ENCODE data around the gene SORL1. TPM values are rescaled to one million over a fixed set of nuclear protein-coding genes. Genes with fewer than 3 reads are reported as not detected.
A peak's percentile ranks its signal among the peaks of the same experiment; 100 is the strongest.
"Not testable (repeated sequence)": the region's sequence is repeated elsewhere in the genome, so short reads cannot be mapped to it uniquely, and the experiment has no call there.

Gene SORL1, protein sequence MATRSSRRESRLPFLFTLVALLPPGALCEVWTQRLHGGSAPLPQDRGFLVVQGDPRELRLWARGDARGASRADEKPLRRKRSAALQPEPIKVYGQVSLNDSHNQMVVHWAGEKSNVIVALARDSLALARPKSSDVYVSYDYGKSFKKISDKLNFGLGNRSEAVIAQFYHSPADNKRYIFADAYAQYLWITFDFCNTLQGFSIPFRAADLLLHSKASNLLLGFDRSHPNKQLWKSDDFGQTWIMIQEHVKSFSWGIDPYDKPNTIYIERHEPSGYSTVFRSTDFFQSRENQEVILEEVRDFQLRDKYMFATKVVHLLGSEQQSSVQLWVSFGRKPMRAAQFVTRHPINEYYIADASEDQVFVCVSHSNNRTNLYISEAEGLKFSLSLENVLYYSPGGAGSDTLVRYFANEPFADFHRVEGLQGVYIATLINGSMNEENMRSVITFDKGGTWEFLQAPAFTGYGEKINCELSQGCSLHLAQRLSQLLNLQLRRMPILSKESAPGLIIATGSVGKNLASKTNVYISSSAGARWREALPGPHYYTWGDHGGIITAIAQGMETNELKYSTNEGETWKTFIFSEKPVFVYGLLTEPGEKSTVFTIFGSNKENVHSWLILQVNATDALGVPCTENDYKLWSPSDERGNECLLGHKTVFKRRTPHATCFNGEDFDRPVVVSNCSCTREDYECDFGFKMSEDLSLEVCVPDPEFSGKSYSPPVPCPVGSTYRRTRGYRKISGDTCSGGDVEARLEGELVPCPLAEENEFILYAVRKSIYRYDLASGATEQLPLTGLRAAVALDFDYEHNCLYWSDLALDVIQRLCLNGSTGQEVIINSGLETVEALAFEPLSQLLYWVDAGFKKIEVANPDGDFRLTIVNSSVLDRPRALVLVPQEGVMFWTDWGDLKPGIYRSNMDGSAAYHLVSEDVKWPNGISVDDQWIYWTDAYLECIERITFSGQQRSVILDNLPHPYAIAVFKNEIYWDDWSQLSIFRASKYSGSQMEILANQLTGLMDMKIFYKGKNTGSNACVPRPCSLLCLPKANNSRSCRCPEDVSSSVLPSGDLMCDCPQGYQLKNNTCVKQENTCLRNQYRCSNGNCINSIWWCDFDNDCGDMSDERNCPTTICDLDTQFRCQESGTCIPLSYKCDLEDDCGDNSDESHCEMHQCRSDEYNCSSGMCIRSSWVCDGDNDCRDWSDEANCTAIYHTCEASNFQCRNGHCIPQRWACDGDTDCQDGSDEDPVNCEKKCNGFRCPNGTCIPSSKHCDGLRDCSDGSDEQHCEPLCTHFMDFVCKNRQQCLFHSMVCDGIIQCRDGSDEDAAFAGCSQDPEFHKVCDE (N-terminal part only)
- total RNA-seq: 4.7 TPM
- long read RNA-seq, full-length matches to known transcripts: 1 of 3 reads
- long read RNA-seq, partial matches to known transcripts: 1 of 3 reads
- long read RNA-seq, other reads (novel, unspliced or antisense): 1 of 3 reads

GRCh38 chr11:121451986-121452608 lies at the start of gene SORL1:
Gene SORL1, plus strand, starts transcription at chr11:121452314. Its CDS starts 18 bp downstream, at chr11:121452332.
- ATAC-seq (ENCODE audit: poor library complexity): peak; percentile 97
- peak; percentile 85 for DNase-seq
- intact Hi-C loops (cut with DNase I): loop anchor here (5.0 kb wide), 1 partner anchor 80 kb away; no protein-coding TSS in a partner anchor

DNA sequence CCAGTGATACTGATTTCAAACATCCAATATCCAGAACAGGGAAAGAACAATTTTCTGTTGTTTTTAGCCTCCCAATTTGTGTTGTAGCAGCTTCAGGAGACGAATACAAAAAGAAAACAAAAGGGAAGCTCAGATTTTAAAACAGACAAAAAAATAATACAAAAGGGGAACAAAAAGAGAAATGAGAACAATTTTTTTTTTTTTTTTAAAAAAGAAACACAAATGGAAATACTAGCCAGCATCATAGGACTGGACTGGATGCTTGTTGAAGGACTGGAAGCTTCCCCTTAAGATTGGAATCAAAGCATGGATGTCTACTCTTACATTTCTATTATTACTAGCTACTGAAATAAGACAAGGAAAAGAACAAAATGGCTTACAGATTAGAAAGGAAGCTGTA lies 46.5 kb upstream of the SORL1 start:
- intact Hi-C loops (cut with DNase I): no loop called here
- DNase-seq: no peak

DNA sequence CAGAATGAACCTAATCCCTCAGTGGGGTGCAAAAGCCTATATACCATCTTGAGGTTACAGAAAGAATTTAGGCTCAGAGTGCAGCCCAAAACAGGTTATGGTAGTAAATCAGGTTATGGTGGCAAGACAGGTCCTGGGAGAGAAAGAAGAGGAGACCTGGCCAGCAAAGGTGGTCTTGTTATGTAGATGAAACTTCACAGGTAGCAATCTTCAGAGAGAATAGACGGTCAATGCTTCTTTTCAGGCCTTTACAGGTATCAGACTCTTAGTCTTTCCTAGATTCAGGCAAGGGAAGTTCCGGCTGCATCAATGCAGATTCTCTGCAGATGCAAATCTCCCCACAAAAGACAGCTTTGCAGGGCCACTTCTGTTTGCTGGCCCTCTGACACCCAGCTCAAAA lies 45.8 kb upstream of the SORL1 start:
- no peak for ATAC-seq (ENCODE audit: poor library complexity)
- DNase-seq: no peak
- intact Hi-C loops (cut with DNase I): no loop called here

More for the DNA sequence above, 46.5 kb upstream of the SORL1 start:
- ATAC-seq (ENCODE audit: poor library complexity): no peak

DNA sequence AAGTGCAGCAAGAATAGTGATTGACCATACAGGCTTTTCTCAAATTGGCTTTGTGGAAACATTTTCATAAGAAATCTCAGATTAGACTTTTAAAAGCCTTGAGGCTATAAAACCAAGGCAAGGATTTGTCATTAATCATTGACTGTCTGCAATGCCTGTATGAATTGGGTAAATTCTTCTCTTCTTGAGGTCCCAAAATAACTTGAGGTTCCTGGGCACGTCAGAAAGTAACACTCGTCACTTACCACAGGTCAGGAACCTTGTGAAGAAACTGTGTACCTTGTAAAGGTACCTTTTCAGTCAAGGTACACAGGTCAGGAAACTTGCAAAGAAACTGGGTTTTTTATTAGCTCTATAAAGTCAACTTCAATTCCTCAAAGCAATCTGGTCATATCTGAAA lies 43.3 kb upstream of the SORL1 start:
- intact Hi-C loops (cut with DNase I): no loop called here
- no peak for DNase-seq
- ATAC-seq (ENCODE audit: poor library complexity): no peak

- intact Hi-C loops (cut with DNase I): loop anchor here (10.0 kb wide), 1 partner anchor 75 kb away; no protein-coding TSS in a partner anchor
- DNase-seq; ATAC-seq (ENCODE audit: poor library complexity): not testable (repeated sequence)
Observed at GRCh38 chr11:121410041-121410440, 42.1 kb upstream of the SORL1 start.

DNA sequence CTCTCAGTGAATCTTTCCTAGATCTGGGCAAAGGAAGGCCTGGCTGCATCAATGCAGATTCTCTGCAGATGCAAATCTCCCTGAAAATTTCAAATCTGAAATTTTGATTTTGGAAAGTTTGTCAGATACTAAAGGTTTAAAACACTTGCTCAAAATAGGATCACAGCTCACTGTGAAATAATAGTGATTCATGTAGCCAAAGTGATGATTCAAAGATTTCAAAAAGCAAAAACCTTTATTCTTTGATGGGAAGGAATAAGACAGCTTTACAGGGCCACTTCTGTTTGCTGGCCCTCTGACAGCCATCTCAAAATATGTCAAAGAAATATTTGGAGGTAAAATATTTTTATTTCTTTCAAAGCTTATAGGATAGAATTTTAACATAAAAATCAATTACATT lies 40.8 kb upstream of the SORL1 start:
- intact Hi-C loops (cut with DNase I): loop anchor here (10.0 kb wide), 1 partner anchor 77 kb away; no protein-coding TSS in a partner anchor
- ATAC-seq (ENCODE audit: poor library complexity): not testable (repeated sequence)

GRCh38 chr11:121412000-121412587 lies 40.0 kb upstream of the SORL1 start:
- no peak for DNase-seq
- intact Hi-C loops (cut with DNase I): loop anchor here (10.0 kb wide), 1 partner anchor 77 kb away; no protein-coding TSS in a partner anchor
- no peak for ATAC-seq (ENCODE audit: poor library complexity)

More for the DNA sequence above, 40.8 kb upstream of the SORL1 start:
- DNase-seq: not testable (repeated sequence)

GRCh38 chr11:121412711-121413415 lies 39.3 kb upstream of the SORL1 start:
- ATAC-seq (ENCODE audit: poor library complexity): no peak
- intact Hi-C loops (cut with DNase I): loop anchor here (10.0 kb wide), 1 partner anchor 78 kb away; no protein-coding TSS in a partner anchor
- no peak for DNase-seq

DNA sequence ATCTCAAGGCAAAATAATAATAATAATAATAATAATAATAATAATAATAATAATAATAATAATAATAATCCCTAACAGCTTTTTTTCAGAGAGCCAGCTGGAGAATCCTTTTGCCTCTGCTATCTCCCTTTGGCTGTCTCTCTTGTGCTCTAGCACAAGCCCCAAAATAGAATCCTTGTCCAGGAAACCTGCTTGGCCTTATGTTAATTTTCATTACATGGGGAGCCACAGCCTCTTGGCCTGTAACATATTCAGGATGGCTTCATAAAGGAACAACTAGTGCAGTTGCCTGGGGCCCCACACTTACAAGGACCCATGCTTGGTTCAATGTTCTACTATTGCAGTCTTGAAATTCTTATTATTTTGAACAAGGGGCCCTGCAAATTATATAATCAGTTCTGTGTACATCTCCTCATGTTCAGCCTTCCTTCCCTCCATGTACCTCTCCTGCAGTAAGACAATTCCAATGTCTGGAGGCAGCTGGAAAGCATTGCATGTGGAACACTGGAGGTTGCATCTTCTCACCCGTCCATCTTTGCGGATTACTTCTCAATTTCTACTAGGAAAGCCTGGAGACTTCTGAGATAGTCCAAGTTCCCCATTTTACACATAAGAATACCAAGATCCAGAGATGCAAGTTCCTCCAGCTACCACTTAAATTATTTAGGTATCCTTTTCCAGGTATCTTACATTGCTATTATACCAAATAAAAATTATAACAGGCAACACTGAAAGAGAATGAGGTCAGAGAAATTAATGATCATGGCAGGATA lies 37.8 kb upstream of the SORL1 start:
- intact Hi-C loops (cut with DNase I): loop anchor here (10.0 kb wide), 1 partner anchor 80 kb away; no protein-coding TSS in a partner anchor
- DNase-seq (no peak), ATAC-seq (ENCODE audit: poor library complexity) (peak; percentile 38)

GRCh38 chr11:121415856-121416255 lies 36.3 kb upstream of the SORL1 start:
- intact Hi-C loops (cut with DNase I): loop anchor here (10.0 kb wide), 1 partner anchor 81 kb away; no protein-coding TSS in a partner anchor
- ATAC-seq (ENCODE audit: poor library complexity) (no peak), DNase-seq (no peak)

GRCh38 chr11:121417055-121417551 lies 35.0 kb upstream of the SORL1 start:
- DNase-seq (peak; percentile 88), ATAC-seq (ENCODE audit: poor library complexity) (peak; percentile 91)
- intact Hi-C loops (cut with DNase I): loop anchor here (10.0 kb wide), 1 partner anchor 82 kb away; no protein-coding TSS in a partner anchor

DNA sequence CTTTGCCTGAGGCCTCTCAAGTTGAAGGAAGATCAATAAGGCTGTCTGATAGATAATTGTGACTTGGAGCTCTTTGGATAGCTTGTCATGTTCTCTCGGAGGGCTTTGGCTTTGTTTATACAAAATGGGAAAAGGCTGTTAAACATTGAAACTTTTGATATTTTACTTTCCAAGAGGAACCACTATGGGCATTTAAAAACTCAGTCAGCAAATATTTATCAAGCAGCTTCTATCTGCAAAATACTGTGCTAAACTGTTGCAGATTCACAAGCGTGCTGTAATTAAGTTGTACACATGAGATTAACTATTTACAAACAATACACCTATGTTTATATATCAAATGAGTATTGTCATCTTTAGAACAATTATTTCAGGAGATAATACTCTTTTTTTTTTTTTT lies 34.5 kb upstream of the SORL1 start:
- ATAC-seq (ENCODE audit: poor library complexity) (no peak), DNase-seq (no peak)
- intact Hi-C loops (cut with DNase I): loop anchor here (10.0 kb wide), 1 partner anchor 83 kb away; no protein-coding TSS in a partner anchor

GRCh38 chr11:121418625-121419114 lies 33.4 kb upstream of the SORL1 start:
- peak; percentile 44 for ATAC-seq (ENCODE audit: poor library complexity)
- peak; percentile 60 for DNase-seq
- intact Hi-C loops (cut with DNase I): loop anchor here (10.0 kb wide), 1 partner anchor 84 kb away; no protein-coding TSS in a partner anchor

- ATAC-seq (ENCODE audit: poor library complexity) (peak; percentile 39), DNase-seq (no peak)
- intact Hi-C loops (cut with DNase I): loop anchor here (10.0 kb wide), 1 partner anchor 85 kb away; no protein-coding TSS in a partner anchor
Observed at GRCh38 chr11:121419836-121420235, 32.3 kb upstream of the SORL1 start.

DNA sequence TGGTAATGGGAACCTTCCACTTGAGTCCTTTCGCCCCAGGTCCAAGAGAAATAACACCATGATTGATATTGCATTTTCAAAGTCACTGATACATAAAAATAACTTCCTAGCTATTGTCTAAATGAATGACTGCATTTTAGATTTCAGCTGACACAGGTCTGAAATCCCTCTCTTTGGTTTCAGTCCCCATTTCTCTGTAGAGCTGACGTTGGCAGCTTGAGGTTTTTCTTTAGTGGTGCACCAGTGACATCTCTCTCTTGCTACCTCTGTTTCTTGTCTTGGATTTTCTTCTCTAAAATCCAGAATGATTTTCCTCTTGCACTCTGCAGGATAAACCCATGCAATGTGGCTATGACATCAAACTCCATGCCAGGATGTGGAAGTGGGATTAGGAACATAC lies 31.7 kb upstream of the SORL1 start:
- intact Hi-C loops (cut with DNase I): no loop called here

More for the DNA sequence above, 31.7 kb upstream of the SORL1 start:
- ATAC-seq (ENCODE audit: poor library complexity) (no peak), DNase-seq (no peak)
